Measurements from ENCODE around the gene NFASC.

GRCh38 chr1:204868340-204868700, 2.3 kb upstream of the NFASC start:
- TF ChIP-seq CTCF (IDR thresholded peaks at IDR 0.05) (no peak), POLR2A (IDR thresholded peaks at IDR 0.05) (no peak)
